Smooth muscle cell (in vitro differentiated cells): Measurements from ENCODE around the gene ZNF140. TPM values are rescaled to one million over a fixed set of nuclear protein-coding genes. Genes with fewer than 3 reads are reported as not detected.

Source experiments
- DNase-seq: peaks from one replicate; lab custom pipeline; 2025; ENCODE audit not compliant: unreplicated experiment; lab: John Stamatoyannopoulos, UW
- H2AFZ ChIP-seq: fragments of 200-600 bp; sonication (generic); 2 replicates; pipeline ENCODE4 v1.6.0; 2016; ENCODE audit warnings: antibody characterized with exemption, low read depth, mild to moderate bottlenecking
- H3F3A ChIP-seq: fragments of 200-600 bp; sonication (generic); 2 replicates; pipeline ENCODE4 v1.6.0; 2017; ENCODE audit warnings: antibody characterized with exemption, low read depth
- H3K27ac ChIP-seq: fragments of 200-600 bp; sonication (generic); 2 replicates; pipeline ENCODE4 v1.5.1; 2016; ENCODE audit warnings: low read depth, mild to moderate bottlenecking
- H3K27me3 ChIP-seq: fragments of 200-600 bp; sonication (generic); 2 replicates; pipeline ENCODE4 v1.6.1; 2016; ENCODE audit warnings: low read depth, mild to moderate bottlenecking
- H3K36me3 ChIP-seq: fragments of 200-600 bp; sonication (generic); 2 replicates; pipeline ENCODE4 v1.5.1; 2016; ENCODE audit warnings: low read depth
- H3K4me1 ChIP-seq: fragments of 200-600 bp; sonication (generic); 2 replicates; pipeline ENCODE4 v1.5.1; 2016; ENCODE audit warnings: low read depth
- H3K4me2 ChIP-seq: fragments of 200-600 bp; sonication (generic); 2 replicates; pipeline ENCODE4 v1.6.0; 2016; ENCODE audit warnings: mild to moderate bottlenecking
- H3K4me3 ChIP-seq: fragments of 200-600 bp; sonication (generic); 2 replicates; pipeline ENCODE4 v1.5.1; 2016; ENCODE audit warnings: mild to moderate bottlenecking
- H3K79me2 ChIP-seq: fragments of 200-600 bp; sonication (generic); 2 replicates; pipeline ENCODE4 v1.6.0; 2016; ENCODE audit warnings: low read depth, mild to moderate bottlenecking
- H3K9ac ChIP-seq: fragments of 200-600 bp; sonication (generic); 2 replicates; pipeline ENCODE4 v1.6.0; 2016; ENCODE audit warnings: low read depth
- H3K9me3 ChIP-seq: fragments of 200-600 bp; sonication (generic); replicated peaks from 2 replicates; pipeline ENCODE4 v1.5.1; 2016; ENCODE audit warnings: low read depth
- H4K20me1 ChIP-seq: fragments of 200-600 bp; sonication (generic); 2 replicates; pipeline ENCODE4 v1.6.0; 2016; ENCODE audit warnings: low read depth
- CTCF ChIP-seq: fragments of 200-600 bp; sonication (generic); IDR thresholded peaks from 2 replicates; pipeline ENCODE4 v1.5.1; 2017; ENCODE audit warnings: borderline replicate concordance, mild to moderate bottlenecking, antibody characterized with exemption; ENCODE audit not compliant: insufficient read depth, poor library complexity, severe bottlenecking
- WGBS: methylation state at CpG from one replicate; pipeline ENCODE4 v1.1.7; 2016; ENCODE audit warnings: low lambda C conversion rate; 5-methylcytosine and 5-hydroxymethylcytosine counted together
- polyA plus RNA-seq: library from polyadenylated mRNA; unstranded; fragments of >200 nt; fragmentation: Nextera tagmentation; extraction: Ambion mirVana; gene quantifications from 2 replicates; pipeline ENCODE4 v1.2.1, GENCODE V29; 2016
- total RNA-seq: library from RNA; depleted of rRNA; stranded (reverse); fragments of >200 nt; gene quantifications from 2 replicates; pipeline ENCODE4 v1.2.3, GENCODE V29; 2014

The ZNF140 gene
- total and polyA plus RNA-seq, 2 experiments from 2014 or later, result 13.8 to 24.5 TPM

GRCh38 chr12:133135747-133136146, 55.0 kb downstream of the ZNF140 start:
- H3K9me3 ChIP-seq, result peaks cover 33% of the 10 kb centered on the region
- no peaks in the 10 kb centered on the region for H3K27me3 ChIP-seq
- H4K20me1 ChIP-seq, result no peaks in the 10 kb centered on the region
- 100% methylated on average over 2 of the region's 2 CpGs for WGBS
- DNase-seq, result no peak
- H3K27ac ChIP-seq, result no peak overlapping the region
- TF ChIP-seq CTCF, result no peak
- H3K4me2 ChIP-seq, result no peak overlapping the region
- H3K36me3 ChIP-seq, result peaks cover 63% of the 10 kb centered on the region
- H3K9ac ChIP-seq, result no peak overlapping the region
- H3K4me1 ChIP-seq, result peaks cover 7% of the 10 kb centered on the region
- no peaks in the 10 kb centered on the region for H3F3A ChIP-seq
- H2AFZ ChIP-seq, result no peak overlapping the region
- H3K79me2 ChIP-seq, result peaks cover 18% of the 10 kb centered on the region
- H3K4me3 ChIP-seq, result no peak overlapping the region

- DNase-seq, result no peak
- Histone ChIP-seq H3K9me3 (peaks cover 55% of the 10 kb centered on the region), H2AFZ (no peak overlapping the region), H4K20me1 (no peaks in the 10 kb centered on the region), H3K27ac (no peak overlapping the region), H3K4me1 (no peaks in the 10 kb centered on the region), H3K4me2 (no peak overlapping the region), H3F3A (no peaks in the 10 kb centered on the region), H3K9ac (no peak overlapping the region), H3K79me2 (no peaks in the 10 kb centered on the region), H3K27me3 (no peaks in the 10 kb centered on the region), H3K4me3 (no peak overlapping the region), H3K36me3 (peaks cover 65% of the 10 kb centered on the region)
- WGBS, result 96% methylated on average over 2 of the region's 2 CpGs
- no peak for TF ChIP-seq CTCF
Measured at GRCh38 chr12:133145981-133146380, 65.3 kb downstream of the ZNF140 start.

GRCh38 chr12:133156125-133156690, 75.5 kb downstream of the ZNF140 start:
- H3K4me3 ChIP-seq, result peak overlapping the region; percentile 18
- no peak overlapping the region for H3K27ac ChIP-seq
- H4K20me1 ChIP-seq, result no peaks in the 10 kb centered on the region
- H3K79me2 ChIP-seq, result no peaks in the 10 kb centered on the region
- no peak overlapping the region for H3K9ac ChIP-seq
- H3K27me3 ChIP-seq, result no peaks in the 10 kb centered on the region
- peaks cover 75% of the 10 kb centered on the region for H3K36me3 ChIP-seq
- H3F3A ChIP-seq, result no peaks in the 10 kb centered on the region
- WGBS, result 92% methylated on average over 2 of the region's 2 CpGs
- no peaks in the 10 kb centered on the region for H3K4me1 ChIP-seq
- H3K9me3 ChIP-seq, result peaks cover 75% of the 10 kb centered on the region
- H2AFZ ChIP-seq, result no peak overlapping the region
- H3K4me2 ChIP-seq, result no peak overlapping the region
- no peak for DNase-seq
- no peak for TF ChIP-seq CTCF

Other genes with a start within 250 kb of the ZNF140 start
- 24.0 and 27.5 TPM in 2 replicates for gene CHFR, start 193.3 kb upstream of the ZNF140 start, total RNA-seq
- 24.0 and 26.2 TPM in 2 replicates for gene CHFR, start 193.3 kb upstream of the ZNF140 start, polyA plus RNA-seq
- gene ZNF605, start 124.6 kb upstream of the ZNF140 start, total RNA-seq, result 9.7 and 13.9 TPM in 2 replicates
- 4.1 and 6.3 TPM in 2 replicates for gene ZNF605, start 124.6 kb upstream of the ZNF140 start, polyA plus RNA-seq
- 7.7 and 8.8 TPM in 2 replicates for gene ZNF26, start 94.6 kb upstream of the ZNF140 start, total RNA-seq
- gene ZNF26, start 94.6 kb upstream of the ZNF140 start, polyA plus RNA-seq, result 5.6 and 6.1 TPM in 2 replicates
- 28.5 and 35.9 TPM in 2 replicates for gene ZNF84, start 43.4 kb upstream of the ZNF140 start, total RNA-seq
- gene ZNF84, start 43.4 kb upstream of the ZNF140 start, polyA plus RNA-seq, result 12.1 and 16.5 TPM in 2 replicates
- 0.90 and 1.2 TPM in 2 replicates for gene ZNF891, start 49.4 kb downstream of the ZNF140 start, total RNA-seq
- 0.25 and 0.30 TPM in 2 replicates for gene ZNF891, start 49.4 kb downstream of the ZNF140 start, polyA plus RNA-seq
- gene ZNF10, start 49.7 kb downstream of the ZNF140 start, total RNA-seq, result 4.7 and 13.8 TPM in 2 replicates
- gene ZNF10, start 49.7 kb downstream of the ZNF140 start, polyA plus RNA-seq, result 2.9 and 4.2 TPM in 2 replicates
- gene ZNF268, start 100.6 kb downstream of the ZNF140 start, total RNA-seq, result 25.1 and 37.2 TPM in 2 replicates
- gene ZNF268, start 100.6 kb downstream of the ZNF140 start, polyA plus RNA-seq, result 9.4 and 9.8 TPM in 2 replicates
- gene ANHX, start 155.0 kb downstream of the ZNF140 start, total RNA-seq, result not detected in 2 replicates
- gene ANHX, start 155.0 kb downstream of the ZNF140 start, polyA plus RNA-seq, result not detected in 2 replicates